ENCODE measurements around the gene NCOA1. TPM values are rescaled to one million over a fixed set of nuclear protein-coding genes. Genes with fewer than 3 reads are reported as not detected.

NCOA1 gene
- total and polyA plus RNA-seq, 2 of the 4 experiments (the other 2 are of a cell fraction) = 6.7 to 11.3 TPM

GRCh38 chr2:24720310-24720709 is 229.3 kb downstream of the NCOA1 start:
- Histone ChIP-seq H4K8ac (ENCODE audit: low read depth in 2 of 2, low read length in 2 of 2) (no peak overlapping the region), H3K4me1 (ENCODE audit: control insufficient read depth, insufficient read depth, low read length) (peaks cover 2% of the 10 kb centered on the region; the same call in 1 of the 2 replicates), H2AFZ (replicated peaks; ENCODE audit: low read length, poor library complexity) (no peak overlapping the region), H3K27ac (ENCODE audit: insufficient read depth, low read length) (no peak overlapping the region), H2BK120ac (ENCODE audit: low read depth, low read length) (no peak overlapping the region), H2BK5ac (ENCODE audit: low read depth, low read length, poor library complexity, severe bottlenecking) (no peak overlapping the region), H4K5ac (ENCODE audit: low read depth, low read length) (no peak overlapping the region), H4K91ac (ENCODE audit: insufficient read depth, low read depth, low read length) (no peak overlapping the region), H3K4me3 (ENCODE audit: insufficient read depth, low read depth, low read length) (no peak overlapping the region), H3K18ac (ENCODE audit: low read depth, low read length) (no peak overlapping the region), H3K36me3 (ENCODE audit: control insufficient read depth, insufficient read depth, low read length) (0 out of 2 replicates have a peak, but pooled peaks cover 1% of the 10 kb centered on the region), H3K9me3 (ENCODE audit: control insufficient read depth, insufficient read depth, low read length) (no peaks in the 10 kb centered on the region), H2BK20ac (ENCODE audit: low read depth, low read length) (no peak overlapping the region), H2AK9ac (replicated peaks; ENCODE audit: low read depth, low read length, poor library complexity) (no peak overlapping the region), H3K23ac (ENCODE audit: low read depth, low read length) (no peak overlapping the region), H3K56ac (ENCODE audit: extremely low read depth, insufficient read depth, low read length) (no peak overlapping the region), H3K79me1 (ENCODE audit: low read depth in 1 of 2, low read length in 2 of 2) (no peaks in the 10 kb centered on the region), H3K9me1 (ENCODE audit: insufficient read depth, low read length) (no peaks in the 10 kb centered on the region), H4K20me1 (ENCODE audit: insufficient read depth, low read length) (no peaks in the 10 kb centered on the region), H3K4ac (ENCODE audit: low read depth, low read length) (no peak overlapping the region), H3K27me3 (ENCODE audit: control insufficient read depth, insufficient read depth, low read length) (no peaks in the 10 kb centered on the region), H3K14ac (replicated peaks; ENCODE audit: low read depth, low read length) (no peak overlapping the region), H3K4me2 (ENCODE audit: low read depth, low read length) (no peak overlapping the region), H3K9ac (ENCODE audit: low read depth, low read length) (no peak overlapping the region), H2BK15ac (ENCODE audit: low read depth, low read length) (no peak overlapping the region), H2AK5ac (ENCODE audit: low read depth, low read length) (no peak overlapping the region)
- ATAC-seq (ENCODE audit: low read depth) (no peak), DNase-seq (no peak)
- BruUV-seq (replicated peaks) = no TSS peak
- POLR2A ChIA-PET (ENCODE audit: unreplicated experiment) = no interaction called here
- in situ Hi-C loops (cut with MboI; ENCODE audit: low sequenced_read_pairs) (no loop called here), intact Hi-C loops (cut with micrococcal nuclease) (no loop called here), dilution Hi-C loops (cut with HindIII; ENCODE audit: low sequenced_read_pairs, unreplicated experiment) (no loop called here)
- CTCF ChIA-PET = no interaction called here
- TF ChIP-seq RFX5 (IDR thresholded peaks at IDR 0.05; ENCODE audit: low read depth, low read length) = no peak
- TF ChIP-seq POLR2A (IDR thresholded peaks at IDR 0.05; ENCODE audit: low read depth, low read length) = no peak
- no peak for TF ChIP-seq MAFK (IDR thresholded peaks at IDR 0.05; ENCODE audit: low read depth, low read length)
- TF ChIP-seq MAZ (IDR thresholded peaks at IDR 0.05; ENCODE audit: borderline replicate concordance, low read depth, low read length) = no peak
- TF ChIP-seq, protein P1, sequence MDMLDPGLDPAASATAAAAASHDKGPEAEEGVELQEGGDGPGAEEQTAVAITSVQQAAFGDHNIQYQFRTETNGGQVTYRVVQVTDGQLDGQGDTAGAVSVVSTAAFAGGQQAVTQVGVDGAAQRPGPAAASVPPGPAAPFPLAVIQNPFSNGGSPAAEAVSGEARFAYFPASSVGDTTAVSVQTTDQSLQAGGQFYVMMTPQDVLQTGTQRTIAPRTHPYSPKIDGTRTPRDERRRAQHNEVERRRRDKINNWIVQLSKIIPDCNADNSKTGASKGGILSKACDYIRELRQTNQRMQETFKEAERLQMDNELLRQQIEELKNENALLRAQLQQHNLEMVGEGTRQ (IDR thresholded peaks at IDR 0.05; ENCODE audit: low read depth, low read length) = no peak
- TF ChIP-seq ELK1 (IDR thresholded peaks at IDR 0.05; ENCODE audit: borderline replicate concordance, low read depth, low read length) = no peak
- TF ChIP-seq RAD21 (IDR thresholded peaks at IDR 0.05; ENCODE audit: low read length) = no peak
- TF ChIP-seq RCOR1 (IDR thresholded peaks at IDR 0.05; ENCODE audit: insufficient replicate concordance, low read length) = no peak
- TF ChIP-seq, protein P2, sequence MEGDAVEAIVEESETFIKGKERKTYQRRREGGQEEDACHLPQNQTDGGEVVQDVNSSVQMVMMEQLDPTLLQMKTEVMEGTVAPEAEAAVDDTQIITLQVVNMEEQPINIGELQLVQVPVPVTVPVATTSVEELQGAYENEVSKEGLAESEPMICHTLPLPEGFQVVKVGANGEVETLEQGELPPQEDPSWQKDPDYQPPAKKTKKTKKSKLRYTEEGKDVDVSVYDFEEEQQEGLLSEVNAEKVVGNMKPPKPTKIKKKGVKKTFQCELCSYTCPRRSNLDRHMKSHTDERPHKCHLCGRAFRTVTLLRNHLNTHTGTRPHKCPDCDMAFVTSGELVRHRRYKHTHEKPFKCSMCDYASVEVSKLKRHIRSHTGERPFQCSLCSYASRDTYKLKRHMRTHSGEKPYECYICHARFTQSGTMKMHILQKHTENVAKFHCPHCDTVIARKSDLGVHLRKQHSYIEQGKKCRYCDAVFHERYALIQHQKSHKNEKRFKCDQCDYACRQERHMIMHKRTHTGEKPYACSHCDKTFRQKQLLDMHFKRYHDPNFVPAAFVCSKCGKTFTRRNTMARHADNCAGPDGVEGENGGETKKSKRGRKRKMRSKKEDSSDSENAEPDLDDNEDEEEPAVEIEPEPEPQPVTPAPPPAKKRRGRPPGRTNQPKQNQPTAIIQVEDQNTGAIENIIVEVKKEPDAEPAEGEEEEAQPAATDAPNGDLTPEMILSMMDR (conservative IDR thresholded peaks at IDR 0.05; ENCODE audit: low read depth, low read length) = no peak
- no peak for TF ChIP-seq FOS (IDR thresholded peaks at IDR 0.05; ENCODE audit: low read depth, low read length)
- TF ChIP-seq SMC3 (IDR thresholded peaks at IDR 0.05; ENCODE audit: low read depth, low read length) = no peak
- no peak for TF ChIP-seq CHD1 (IDR thresholded peaks at IDR 0.05; ENCODE audit: low read depth, low read length)
- 90% methylated on average over 2 of the region's 3 CpGs; no CpG with 5 or more reads in 1 of the 2 experiments for WGBS, 2 experiments (ENCODE audit: extremely low coverage in 2 of 2, insufficient read length in 1 of 2)

All from IMR-90 (cell line).